HL-60 (cell line): ENCODE results near the gene STAMBP.

Source experiments
- GABPA ChIP-seq: IDR thresholded peaks from 2 replicates; pipeline ENCODE4 v1.6.1; 2012; ENCODE audit warnings: low read depth
- TF ChIP-seq, protein P1 (sequence below): IDR thresholded peaks from one replicate; pipeline ENCODE4 v1.5.1; 2011; ENCODE audit warnings: low read length, control low read depth, inconsistent platforms; ENCODE audit not compliant: insufficient read depth
- TF ChIP-seq, protein P2 (sequence below): IDR thresholded peaks from 2 replicates; pipeline ENCODE4 v1.6.1; 2012; ENCODE audit warnings: low read depth; ENCODE audit not compliant: insufficient replicate concordance

DNA sequence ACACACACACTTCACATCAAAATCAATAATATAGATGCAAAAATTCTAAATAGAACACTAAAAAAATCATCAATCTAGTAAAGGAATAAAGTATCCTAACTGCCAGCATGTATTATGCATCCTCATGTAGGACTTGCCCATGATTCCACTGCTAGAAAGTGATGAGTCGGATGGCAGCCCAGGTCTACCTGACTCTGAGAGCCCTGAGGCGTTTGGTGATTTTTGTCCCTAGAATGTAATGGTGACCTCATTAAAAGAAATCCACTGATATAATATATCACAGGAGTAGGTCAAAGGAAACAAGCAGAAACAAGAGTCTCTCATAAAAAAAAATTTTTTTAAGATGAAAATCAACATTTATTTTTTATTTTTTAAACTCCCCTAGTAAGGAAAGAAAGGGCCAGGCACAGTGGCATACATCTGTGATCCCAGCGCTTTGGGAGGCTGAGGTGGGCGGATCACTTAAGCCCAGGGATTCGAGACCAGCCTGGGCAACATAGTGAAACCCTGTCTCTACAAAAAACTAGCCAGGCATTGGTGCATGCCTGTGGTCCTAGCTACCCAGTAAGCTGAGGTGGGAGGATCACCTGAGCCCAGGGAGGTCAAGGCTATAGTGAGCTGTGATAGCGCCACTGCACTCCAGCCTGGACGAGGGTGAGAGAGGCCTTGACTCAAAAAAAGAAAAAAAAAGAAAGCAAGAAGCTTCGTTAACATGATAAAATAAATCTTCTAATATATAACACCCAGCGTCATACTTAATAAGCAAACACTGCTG, 39.6 kb downstream of the STAMBP start:
- TF ChIP-seq GABPA = no peak
- TF ChIP-seq, protein P1, sequence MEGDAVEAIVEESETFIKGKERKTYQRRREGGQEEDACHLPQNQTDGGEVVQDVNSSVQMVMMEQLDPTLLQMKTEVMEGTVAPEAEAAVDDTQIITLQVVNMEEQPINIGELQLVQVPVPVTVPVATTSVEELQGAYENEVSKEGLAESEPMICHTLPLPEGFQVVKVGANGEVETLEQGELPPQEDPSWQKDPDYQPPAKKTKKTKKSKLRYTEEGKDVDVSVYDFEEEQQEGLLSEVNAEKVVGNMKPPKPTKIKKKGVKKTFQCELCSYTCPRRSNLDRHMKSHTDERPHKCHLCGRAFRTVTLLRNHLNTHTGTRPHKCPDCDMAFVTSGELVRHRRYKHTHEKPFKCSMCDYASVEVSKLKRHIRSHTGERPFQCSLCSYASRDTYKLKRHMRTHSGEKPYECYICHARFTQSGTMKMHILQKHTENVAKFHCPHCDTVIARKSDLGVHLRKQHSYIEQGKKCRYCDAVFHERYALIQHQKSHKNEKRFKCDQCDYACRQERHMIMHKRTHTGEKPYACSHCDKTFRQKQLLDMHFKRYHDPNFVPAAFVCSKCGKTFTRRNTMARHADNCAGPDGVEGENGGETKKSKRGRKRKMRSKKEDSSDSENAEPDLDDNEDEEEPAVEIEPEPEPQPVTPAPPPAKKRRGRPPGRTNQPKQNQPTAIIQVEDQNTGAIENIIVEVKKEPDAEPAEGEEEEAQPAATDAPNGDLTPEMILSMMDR = no peak
- TF ChIP-seq, protein P2, sequence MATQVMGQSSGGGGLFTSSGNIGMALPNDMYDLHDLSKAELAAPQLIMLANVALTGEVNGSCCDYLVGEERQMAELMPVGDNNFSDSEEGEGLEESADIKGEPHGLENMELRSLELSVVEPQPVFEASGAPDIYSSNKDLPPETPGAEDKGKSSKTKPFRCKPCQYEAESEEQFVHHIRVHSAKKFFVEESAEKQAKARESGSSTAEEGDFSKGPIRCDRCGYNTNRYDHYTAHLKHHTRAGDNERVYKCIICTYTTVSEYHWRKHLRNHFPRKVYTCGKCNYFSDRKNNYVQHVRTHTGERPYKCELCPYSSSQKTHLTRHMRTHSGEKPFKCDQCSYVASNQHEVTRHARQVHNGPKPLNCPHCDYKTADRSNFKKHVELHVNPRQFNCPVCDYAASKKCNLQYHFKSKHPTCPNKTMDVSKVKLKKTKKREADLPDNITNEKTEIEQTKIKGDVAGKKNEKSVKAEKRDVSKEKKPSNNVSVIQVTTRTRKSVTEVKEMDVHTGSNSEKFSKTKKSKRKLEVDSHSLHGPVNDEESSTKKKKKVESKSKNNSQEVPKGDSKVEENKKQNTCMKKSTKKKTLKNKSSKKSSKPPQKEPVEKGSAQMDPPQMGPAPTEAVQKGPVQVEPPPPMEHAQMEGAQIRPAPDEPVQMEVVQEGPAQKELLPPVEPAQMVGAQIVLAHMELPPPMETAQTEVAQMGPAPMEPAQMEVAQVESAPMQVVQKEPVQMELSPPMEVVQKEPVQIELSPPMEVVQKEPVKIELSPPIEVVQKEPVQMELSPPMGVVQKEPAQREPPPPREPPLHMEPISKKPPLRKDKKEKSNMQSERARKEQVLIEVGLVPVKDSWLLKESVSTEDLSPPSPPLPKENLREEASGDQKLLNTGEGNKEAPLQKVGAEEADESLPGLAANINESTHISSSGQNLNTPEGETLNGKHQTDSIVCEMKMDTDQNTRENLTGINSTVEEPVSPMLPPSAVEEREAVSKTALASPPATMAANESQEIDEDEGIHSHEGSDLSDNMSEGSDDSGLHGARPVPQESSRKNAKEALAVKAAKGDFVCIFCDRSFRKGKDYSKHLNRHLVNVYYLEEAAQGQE = no peak
